ENCODE measurements around the gene SHLD1. TPM values are rescaled to one million over a fixed set of nuclear protein-coding genes. Genes with fewer than 3 reads are reported as not detected.
"Not testable (repeated sequence)": the region's sequence is repeated elsewhere in the genome, so short reads cannot be mapped to it uniquely, and the experiment has no call there.

Gene SHLD1
- 1.8 and 2.6 TPM in 2 replicates for total RNA-seq (2014; rRNA removed; shearing (Covaris generic))
- polyA plus RNA-seq (2016; fragmentation: Nextera tagmentation; extraction: Ambion mirVana), result 6.3 and 6.7 TPM in 2 replicates

GRCh38 chr20:5749952-5750779 lies at the start of gene SHLD1:
Gene SHLD1, plus strand, starts transcription at chr20:5750401. Its CDS starts 22,465 bp downstream, at chr20:5772866.
- Histone ChIP-seq H4K20me1 (ENCODE audit: insufficient read depth) (no peaks in the 10 kb centered on the region), H2AFZ (peak within 1 kb of the TSS; percentile 98), H3K9me2 (ENCODE audit: insufficient read depth) (no peaks in the 10 kb centered on the region), H3F3A (ENCODE audit: insufficient read depth) (peaks cover 12% of the 10 kb centered on the region; the same call in 1 of the 2 replicates), H3K27ac (peak within 1 kb of the TSS; percentile 83), H3K4me1 (ENCODE audit: insufficient read depth) (no peaks in the 10 kb centered on the region; the same call in 1 of the 2 replicates), H3K36me3 (ENCODE audit: low read depth) (no peaks in the 10 kb centered on the region), H3K27me3 (replicated peaks; ENCODE audit: insufficient read depth) (no peaks in the 10 kb centered on the region), H3K9ac (peak within 1 kb of the TSS; percentile 85), H3K4me3 (peak within 1 kb of the TSS; percentile 96), H3K4me2 (ENCODE audit: unreplicated experiment) (peak within 1 kb of the TSS; percentile 100), H3K79me2 (ENCODE audit: insufficient read depth) (0 out of 2 replicates have a peak, but pooled peaks cover 6% of the 10 kb centered on the region), H3K9me3 (ENCODE audit: low read depth) (no peaks in the 10 kb centered on the region)
- TF ChIP-seq EZH2 (IDR thresholded peaks at IDR 0.05; ENCODE audit: insufficient read depth, poor library complexity, severe bottlenecking) (no peak), EZH2phosphoT487 (IDR thresholded peaks at IDR 0.05; ENCODE audit: insufficient read depth, low read depth) (no peak)
- peak; percentile 94 for DNase-seq
- WGBS, 2 experiments (ENCODE audit: low coverage in 1 of 2, low lambda C conversion rate in 2 of 2, missing lambda C conversion rate in 2 of 2), result 18 to 19% methylated on average over 26 to 27 of the region's 27 CpGs
- in situ Hi-C loops (cut with MboI), result no loop called here

GRCh38 chr20:5702339-5702738 lies 47.9 kb upstream of the SHLD1 start:
- H3K4me3 ChIP-seq; H3K9ac ChIP-seq; H3K79me2 ChIP-seq (ENCODE audit: insufficient read depth); H3K4me2 ChIP-seq (ENCODE audit: unreplicated experiment); H3K9me2 ChIP-seq (ENCODE audit: insufficient read depth); H2AFZ ChIP-seq; H3F3A ChIP-seq (ENCODE audit: insufficient read depth); in situ Hi-C loops (cut with MboI); H3K4me1 ChIP-seq (ENCODE audit: insufficient read depth); H4K20me1 ChIP-seq (ENCODE audit: insufficient read depth); DNase-seq; H3K36me3 ChIP-seq (ENCODE audit: low read depth); H3K27me3 ChIP-seq (replicated peaks; ENCODE audit: insufficient read depth); H3K27ac ChIP-seq; H3K9me3 ChIP-seq (ENCODE audit: low read depth): not testable (repeated sequence)
- WGBS, 2 experiments (ENCODE audit: low coverage in 1 of 2, low lambda C conversion rate in 2 of 2, missing lambda C conversion rate in 2 of 2), result 63 to 67% methylated on average over 4 of the region's 5 CpGs

GRCh38 chr20:5703681-5704101 lies 46.5 kb upstream of the SHLD1 start:
- Histone ChIP-seq H3F3A (ENCODE audit: insufficient read depth) (no peaks in the 10 kb centered on the region), H3K36me3 (ENCODE audit: low read depth) (no peaks in the 10 kb centered on the region), H3K9me3 (ENCODE audit: low read depth) (no peaks in the 10 kb centered on the region), H3K4me1 (ENCODE audit: insufficient read depth) (no peaks in the 10 kb centered on the region), H2AFZ (no peak overlapping the region), H3K27me3 (replicated peaks; ENCODE audit: insufficient read depth) (no peaks in the 10 kb centered on the region), H3K79me2 (ENCODE audit: insufficient read depth) (no peaks in the 10 kb centered on the region), H4K20me1 (ENCODE audit: insufficient read depth) (no peaks in the 10 kb centered on the region), H3K4me2 (ENCODE audit: unreplicated experiment) (no peak overlapping the region), H3K4me3 (no peak overlapping the region), H3K9ac (no peak overlapping the region), H3K27ac (no peak overlapping the region), H3K9me2 (ENCODE audit: insufficient read depth) (no peaks in the 10 kb centered on the region)
- TF ChIP-seq EZH2 (IDR thresholded peaks at IDR 0.05; ENCODE audit: insufficient read depth, poor library complexity, severe bottlenecking) (no peak), EZH2phosphoT487 (IDR thresholded peaks at IDR 0.05; ENCODE audit: insufficient read depth, low read depth) (no peak)
- in situ Hi-C loops (cut with MboI), result no loop called here
- 19 to 21% methylated on average over 5 of the region's 5 CpGs for WGBS, 2 experiments (ENCODE audit: low coverage in 1 of 2, low lambda C conversion rate in 2 of 2, missing lambda C conversion rate in 2 of 2)
- no peak for DNase-seq

- no peak overlapping the region for H3K27ac ChIP-seq
- no peaks in the 10 kb centered on the region for H3K36me3 ChIP-seq (ENCODE audit: low read depth)
- no peak for TF ChIP-seq EZH2 (IDR thresholded peaks at IDR 0.05; ENCODE audit: insufficient read depth, poor library complexity, severe bottlenecking)
- H4K20me1 ChIP-seq (ENCODE audit: insufficient read depth), result no peaks in the 10 kb centered on the region
- in situ Hi-C loops (cut with MboI), result no loop called here
- no peak for DNase-seq
- H3K4me2 ChIP-seq (ENCODE audit: unreplicated experiment), result no peak overlapping the region
- H3K9ac ChIP-seq, result no peak overlapping the region
- H3K9me3 ChIP-seq (ENCODE audit: low read depth), result no peaks in the 10 kb centered on the region
- no peaks in the 10 kb centered on the region for H3K27me3 ChIP-seq (replicated peaks; ENCODE audit: insufficient read depth)
- H3K4me3 ChIP-seq, result no peak overlapping the region
- H3K4me1 ChIP-seq (ENCODE audit: insufficient read depth), result no peaks in the 10 kb centered on the region
- no peak overlapping the region for H2AFZ ChIP-seq
- no peaks in the 10 kb centered on the region for H3K9me2 ChIP-seq (ENCODE audit: insufficient read depth)
- H3F3A ChIP-seq (ENCODE audit: insufficient read depth), result no peaks in the 10 kb centered on the region
- H3K79me2 ChIP-seq (ENCODE audit: insufficient read depth), result no peaks in the 10 kb centered on the region
- 60 to 61% methylated on average over 6 of the region's 6 CpGs for WGBS, 2 experiments (ENCODE audit: low coverage in 1 of 2, low lambda C conversion rate in 2 of 2, missing lambda C conversion rate in 2 of 2)
These were observed 44.4 kb upstream of the SHLD1 start for GRCh38 chr20:5705827-5706226.

All from GM23248 (cell line).